ENCODE measurements around the gene MORN1. TPM values are rescaled to one million over a fixed set of nuclear protein-coding genes. Genes with fewer than 3 reads are reported as not detected.

The MORN1 gene
- total and polyA plus RNA-seq, 2 donors (not counting 3 experiments of a cell fraction or from before 2014, with no cell fraction given): 4.3 to 6.4 TPM

GRCh38 chr1:2418791-2419320 is 27.5 kb upstream of the MORN1 start:
- no peaks in the 10 kb centered on the region for H3K79me2 ChIP-seq (ENCODE audit: control insufficient read depth, insufficient read depth, low read length)
- no peaks in the 10 kb centered on the region for H3K27me3 ChIP-seq (ENCODE audit: control insufficient read depth in 2 of 2, insufficient read depth in 2 of 2, low read length in 2 of 2)
- H3K36me3 ChIP-seq (ENCODE audit: control insufficient read depth in 2 of 2, extremely low read depth in 1 of 2, insufficient read depth in 2 of 2, low read length in 2 of 2): no peaks in the 10 kb centered on the region
- ChIA-PET CTCF (interaction anchor here (1.1 kb wide), 1 partner anchor 1005 kb away, joined by 3 read pairs; no protein-coding TSS in a partner anchor), POLR2A (no interaction called here)
- H3K9me1 ChIP-seq (replicated peaks; ENCODE audit: control insufficient read depth, extremely low read depth, insufficient read depth, low read length): no peaks in the 10 kb centered on the region
- no peaks in the 10 kb centered on the region for H3K9me3 ChIP-seq (replicated peaks; ENCODE audit: control insufficient read depth, insufficient read depth, low read length)
- dilution Hi-C loops (cut with MboI; ENCODE audit: extremely low pct_ligation_motif_present, low sequenced_read_pairs): no loop called here
- no peak overlapping the region for H2AFZ ChIP-seq (ENCODE audit: low read depth, low read length)
- H3K4me2 ChIP-seq (ENCODE audit: insufficient read depth, low read length): no peak overlapping the region
- H3K4me1 ChIP-seq (ENCODE audit: control insufficient read depth, extremely low read depth, insufficient read depth, low read length): no peaks in the 10 kb centered on the region
- TF ChIP-seq JUN (IDR thresholded peaks at IDR 0.05; ENCODE audit: borderline replicate concordance, insufficient read depth, insufficient read length, low read depth) (no peak), POLR2A (IDR thresholded peaks at IDR 0.05; ENCODE audit: low read depth, low read length) (no peak), MYC (IDR thresholded peaks at IDR 0.05; ENCODE audit: low read depth, low read length) (no peak), MAX (IDR thresholded peaks at IDR 0.05; ENCODE audit: insufficient read depth, insufficient read length) (no peak), GATA2 (IDR thresholded peaks at IDR 0.05; ENCODE audit: insufficient read depth, insufficient read length, low read depth, low read length) (no peak), EZH2 (IDR thresholded peaks at IDR 0.05; ENCODE audit: borderline replicate concordance, low read depth, low read length, severe bottlenecking) (no peak), POLR2AphosphoS5 (IDR thresholded peaks at IDR 0.05; ENCODE audit: insufficient read depth, low read depth, low read length) (no peak), FOS (IDR thresholded peaks at IDR 0.05; ENCODE audit: borderline replicate concordance, insufficient read depth, low read length) (no peak), CTCF (IDR thresholded peaks at IDR 0.05; ENCODE audit: extremely low read depth in 1 of 2, insufficient read depth in 1 of 2, low read depth in 1 of 2, low read length in 2 of 2) (no peak)
- DNase-seq (ENCODE audit: low read depth, low spot score) (no peak), FAIRE-seq (no peak)
- H3K9ac ChIP-seq (replicated peaks; ENCODE audit: extremely low read depth, insufficient read depth, low read length): no peak overlapping the region
- intact Hi-C loops (cut with micrococcal nuclease): no loop called here
- no peaks in the 10 kb centered on the region for H4K20me1 ChIP-seq (replicated peaks; ENCODE audit: control insufficient read depth, extremely low read depth, insufficient read depth, low read length)
- no peak overlapping the region for H3K27ac ChIP-seq (ENCODE audit: insufficient read depth, low read depth, low read length)
- BruUV-seq (replicated peaks): no TSS peak
- no peak overlapping the region for H3K4me3 ChIP-seq (replicated peaks in 1 of 3; ENCODE audit: insufficient read depth in 1 of 3, low read depth in 1 of 3, low read length in 3 of 3)
